ENCODE data around the gene AZIN2. TPM values are rescaled to one million over a fixed set of nuclear protein-coding genes. Genes with fewer than 3 reads are reported as not detected.
A peak's percentile ranks its signal among the peaks of the same experiment; 100 is the strongest.

AZIN2 gene
- total and polyA plus RNA-seq, 2 of the 8 experiments (the other 6 are each of a cell fraction or from before 2014, with no cell fraction given), result 0.22 to 0.91 TPM

DNA sequence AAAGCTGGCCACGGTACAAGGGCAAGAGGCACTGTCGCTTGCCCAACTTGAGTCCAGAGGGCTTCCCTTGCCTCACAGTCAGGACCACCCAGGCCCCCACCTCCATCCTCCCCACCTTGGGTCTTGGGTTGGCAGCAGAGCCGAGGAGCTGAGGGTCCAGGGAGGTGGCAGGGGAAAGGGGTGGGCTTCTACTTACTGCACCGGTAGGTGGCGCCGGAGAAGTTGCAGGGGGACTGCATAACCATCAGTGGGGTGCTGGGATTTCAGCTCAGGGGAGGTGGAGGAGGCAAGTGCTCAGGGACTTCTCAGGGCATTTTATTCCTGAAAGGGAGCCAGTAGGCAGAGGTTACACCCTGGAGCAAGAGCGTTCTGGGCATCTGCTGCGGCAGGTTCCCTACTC is 56.8 kb downstream of the AZIN2 start:
- Histone ChIP-seq H3K4ac (replicated peaks; ENCODE audit: insufficient read length, low read depth, low read length) (no peak overlapping the region), H3K23ac (ENCODE audit: insufficient read length) (no peak overlapping the region), H3K56ac (replicated peaks; ENCODE audit: insufficient read length, low read depth, low read length) (no peak overlapping the region), H3K4me1 (replicated peaks in 1 of 4; ENCODE audit: control insufficient read depth in 3 of 4, insufficient read depth in 4 of 4, low read length in 3 of 4) (peaks cover 6 to 20% (median 11%) of the 10 kb centered on the region in 4 experiments), H3K9ac (replicated peaks in 1 of 4; ENCODE audit: extremely low read depth in 1 of 4, low read depth in 3 of 4, low read length in 3 of 4) (no peak overlapping the region), H2AFZ (ENCODE audit: low read length) (no peak overlapping the region), H2BK120ac (replicated peaks; ENCODE audit: low read depth, low read length) (no peak overlapping the region), H2BK5ac (ENCODE audit: low read depth, low read length) (no peak overlapping the region), H4K8ac (ENCODE audit: extremely low read depth, insufficient read depth, low read length) (no peak overlapping the region), H3K36me3 (ENCODE audit: control insufficient read depth in 2 of 4, insufficient read depth in 4 of 4, low read length in 3 of 4) (no peaks in the 10 kb centered on the region), H2BK20ac (ENCODE audit: low read length) (no peak overlapping the region), H4K5ac (ENCODE audit: insufficient read length, low read depth, low read length) (no peak overlapping the region), H2BK12ac (ENCODE audit: low read depth, low read length) (no peak overlapping the region), H3K23me2 (ENCODE audit: low read depth, low read length) (no peaks in the 10 kb centered on the region; the same call in 1 of the 2 replicates), H3K27me3 (replicated peaks in 1 of 4; ENCODE audit: control insufficient read depth in 3 of 4, extremely low read depth in 1 of 4, insufficient read depth in 3 of 4, low read length in 3 of 4) (no peaks in the 10 kb centered on the region; a peak in 1 of 7 replicates), H2AK5ac (ENCODE audit: low read depth, low read length) (no peak overlapping the region), H3K9me3 (ENCODE audit: insufficient read depth in 2 of 2, low read depth in 1 of 2, low read length in 1 of 2) (no peaks in the 10 kb centered on the region), H3K27ac (ENCODE audit: low read depth, low read length) (no peak overlapping the region), H3K4me2 (ENCODE audit: insufficient read depth in 1 of 2, low read depth in 2 of 2, low read length in 2 of 2) (no peak overlapping the region), H3K4me3 (ENCODE audit: extremely low read depth in 1 of 4, insufficient read depth in 2 of 4, low read depth in 3 of 4, low read length in 4 of 4) (no peak overlapping the region), H3K79me1 (ENCODE audit: low read depth, low read length) (no peaks in the 10 kb centered on the region), H3K18ac (ENCODE audit: extremely low read depth, low read length) (no peak overlapping the region), H3K79me2 (ENCODE audit: control insufficient read depth in 1 of 2, insufficient read depth in 2 of 2, low read length in 2 of 2) (no peaks in the 10 kb centered on the region), H4K20me1 (replicated peaks in 1 of 2; ENCODE audit: control insufficient read depth in 1 of 2, insufficient read depth in 2 of 2, low read length in 2 of 2) (no peaks in the 10 kb centered on the region), H2BK15ac (ENCODE audit: low read length) (no peak overlapping the region), H4K91ac (replicated peaks; ENCODE audit: insufficient read length, low read length) (no peak overlapping the region), H3K14ac (ENCODE audit: insufficient read length) (no peak overlapping the region)
- TF ChIP-seq, protein P1, sequence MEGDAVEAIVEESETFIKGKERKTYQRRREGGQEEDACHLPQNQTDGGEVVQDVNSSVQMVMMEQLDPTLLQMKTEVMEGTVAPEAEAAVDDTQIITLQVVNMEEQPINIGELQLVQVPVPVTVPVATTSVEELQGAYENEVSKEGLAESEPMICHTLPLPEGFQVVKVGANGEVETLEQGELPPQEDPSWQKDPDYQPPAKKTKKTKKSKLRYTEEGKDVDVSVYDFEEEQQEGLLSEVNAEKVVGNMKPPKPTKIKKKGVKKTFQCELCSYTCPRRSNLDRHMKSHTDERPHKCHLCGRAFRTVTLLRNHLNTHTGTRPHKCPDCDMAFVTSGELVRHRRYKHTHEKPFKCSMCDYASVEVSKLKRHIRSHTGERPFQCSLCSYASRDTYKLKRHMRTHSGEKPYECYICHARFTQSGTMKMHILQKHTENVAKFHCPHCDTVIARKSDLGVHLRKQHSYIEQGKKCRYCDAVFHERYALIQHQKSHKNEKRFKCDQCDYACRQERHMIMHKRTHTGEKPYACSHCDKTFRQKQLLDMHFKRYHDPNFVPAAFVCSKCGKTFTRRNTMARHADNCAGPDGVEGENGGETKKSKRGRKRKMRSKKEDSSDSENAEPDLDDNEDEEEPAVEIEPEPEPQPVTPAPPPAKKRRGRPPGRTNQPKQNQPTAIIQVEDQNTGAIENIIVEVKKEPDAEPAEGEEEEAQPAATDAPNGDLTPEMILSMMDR (IDR thresholded peaks at IDR 0.05; ENCODE audit: control extremely low read depth in 1 of 3, insufficient read depth in 1 of 3, low read depth in 1 of 3, low read length in 3 of 3), result peak; percentile 74 to 89 (median 86)
- TF ChIP-seq TEAD4 (IDR thresholded peaks at IDR 0.05; ENCODE audit: low read depth, low read length) (0 out of 2 replicates have a peak, but pooled peaks have one; percentile 2), RBBP5 (IDR thresholded peaks at IDR 0.05; ENCODE audit: borderline replicate concordance, low read depth, low read length) (no peak), CEBPB (IDR thresholded peaks at IDR 0.05; ENCODE audit: low read depth, low read length) (no peak), RAD21 (IDR thresholded peaks at IDR 0.05 in 1 of 2, conservative IDR thresholded peaks at IDR 0.05 in 1 of 2; ENCODE audit: low read depth in 2 of 2, low read length in 2 of 2) (peak; percentile 73 to 80)
- 29% methylated on average over 8 of the region's 8 CpGs; no CpG with 5 or more reads in 1 of the 2 experiments for WGBS, 2 experiments (ENCODE audit: extremely low coverage in 1 of 2, insufficient coverage in 1 of 2, insufficient read length in 1 of 2, insufficient replicate concordance in 2 of 2, low coverage in 1 of 2, low lambda C conversion rate in 2 of 2, missing lambda C conversion rate in 1 of 2)
- POLR2A ChIA-PET (ENCODE audit: partially characterized antibody), result interaction anchor here (0.9 to 1.7 kb wide), 5 partner anchors 10 to 117 kb away, joined by 3 to 4 read pairs (median 3); no protein-coding TSS in a partner anchor
- DNase-seq (ENCODE audit: low read depth in 1 of 2, low spot score in 2 of 2) (peak in 1 of 2 experiments; percentile 85), FAIRE-seq (peak; percentile 95)
- CTCF ChIA-PET (ENCODE audit: partially characterized antibody), result interaction anchor here (0.6 to 6.1 kb wide), 37 partner anchors 8 to 673 kb away, joined by 3 to 55 read pairs (median 4); partner anchors contain the start of genes TRIM62 and ZBTB8B

Measured in H1 (cell line).